ENCODE data around the gene NGRN.

The NGRN gene

GRCh38 chr15:90265271-90266060, at the start of gene NGRN:
Gene NGRN (plus strand): TSS chr15:90265672. CDS start chr15:90265713, 41 bp downstream.
- H3K4me3 ChIP-seq (ENCODE audit: low read length) = peak within 1 kb of the TSS; percentile 95
- H3K27me3 ChIP-seq (replicated peaks; ENCODE audit: control insufficient read depth, insufficient read depth, low read length) = no peaks in the 10 kb centered on the region
- H3K4me1 ChIP-seq (ENCODE audit: control insufficient read depth, insufficient read depth, low read length) = peaks cover 51% of the 10 kb centered on the region
- H3K9ac ChIP-seq (ENCODE audit: low read length) = peak within 1 kb of the TSS; percentile 90
- H3K36me3 ChIP-seq (ENCODE audit: control insufficient read depth, insufficient read depth, low read length, severe bottlenecking) = peaks cover 15% of the 10 kb centered on the region
- H3K9me3 ChIP-seq (ENCODE audit: control insufficient read depth, low read length) = no peaks in the 10 kb centered on the region
- peak; percentile 96 for DNase-seq (ENCODE audit: low read depth)

DNA sequence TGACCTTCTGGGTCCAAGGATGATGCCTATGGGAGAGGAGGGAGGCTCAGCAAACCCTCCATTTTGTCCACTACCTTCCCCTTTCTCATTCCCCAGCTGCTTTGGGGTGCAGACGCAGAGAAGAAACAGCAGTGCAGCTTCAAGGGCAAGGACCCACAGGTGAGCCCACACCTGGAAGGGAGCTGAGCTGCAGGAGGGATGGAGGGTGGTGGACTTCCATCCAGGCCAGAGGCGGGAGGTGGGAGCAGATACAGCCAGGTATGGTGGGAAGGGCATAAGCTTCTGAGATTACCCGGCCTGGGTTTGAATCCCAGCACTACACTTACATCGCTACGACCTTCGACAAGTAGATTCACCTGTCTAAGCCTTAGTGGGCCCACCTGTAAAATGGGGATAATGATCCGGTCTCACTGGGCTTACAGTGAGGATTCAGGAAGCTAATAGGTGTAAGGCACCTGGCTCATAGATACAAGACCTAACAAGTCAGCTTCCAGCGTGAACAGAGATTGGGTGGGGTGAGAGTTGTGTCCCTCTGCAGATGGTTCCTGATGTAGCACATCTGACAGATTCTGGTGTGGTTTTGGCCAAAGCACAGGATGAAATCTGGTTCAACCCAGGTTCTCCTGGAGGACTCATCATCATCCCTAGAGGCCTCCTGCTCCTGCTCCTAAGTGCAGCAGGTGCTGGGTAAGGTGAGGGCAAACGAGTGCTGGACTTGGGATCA, 47.6 kb upstream of the NGRN start:
- no peak overlapping the region for H3K4me3 ChIP-seq (ENCODE audit: low read length)
- DNase-seq (ENCODE audit: low read depth) = no peak
- H3K27me3 ChIP-seq (replicated peaks; ENCODE audit: control insufficient read depth, insufficient read depth, low read length) = no peaks in the 10 kb centered on the region
- peaks cover 10% of the 10 kb centered on the region for H3K36me3 ChIP-seq (ENCODE audit: control insufficient read depth, insufficient read depth, low read length, severe bottlenecking)
- no peak overlapping the region for H3K9ac ChIP-seq (ENCODE audit: low read length)
- no peaks in the 10 kb centered on the region for H3K9me3 ChIP-seq (ENCODE audit: control insufficient read depth, low read length)
- peaks cover 11% of the 10 kb centered on the region for H3K4me1 ChIP-seq (ENCODE audit: control insufficient read depth, insufficient read depth, low read length)

DNA sequence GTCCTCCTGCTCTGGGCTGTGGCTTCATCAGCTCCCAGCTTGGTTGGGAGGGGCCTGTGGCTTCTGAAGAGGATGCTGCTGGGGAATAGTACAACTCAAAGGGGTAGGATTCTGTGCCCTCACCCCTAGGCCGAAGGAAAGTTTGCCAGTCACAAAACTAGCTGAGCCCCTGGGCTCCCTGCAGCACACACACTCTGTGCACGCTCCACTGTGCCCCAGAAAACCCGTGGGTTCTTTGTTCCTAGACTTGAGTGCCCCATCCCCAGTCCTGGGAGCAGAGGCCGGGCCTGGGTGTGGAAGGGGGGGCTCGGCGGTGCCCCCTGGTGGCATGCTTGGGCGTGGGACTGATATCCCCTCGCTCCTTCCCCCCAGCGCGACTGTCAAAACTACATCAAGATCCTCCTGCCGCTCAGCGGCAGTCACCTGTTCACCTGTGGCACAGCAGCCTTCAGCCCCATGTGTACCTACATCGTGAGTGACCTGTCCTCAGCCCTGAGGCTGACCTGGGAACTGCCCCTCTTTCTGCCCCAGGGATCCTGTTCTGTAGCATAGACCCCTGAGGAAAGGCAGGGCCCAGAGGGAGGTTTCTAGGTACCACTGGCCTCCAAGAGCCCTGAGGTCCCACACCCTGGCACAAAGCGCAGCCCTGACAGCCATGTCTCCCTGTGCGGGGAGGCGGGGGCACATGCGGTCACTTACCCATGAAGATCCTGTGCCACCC, 45.9 kb upstream of the NGRN start:
- peaks cover 25% of the 10 kb centered on the region for H3K36me3 ChIP-seq (ENCODE audit: control insufficient read depth, insufficient read depth, low read length, severe bottlenecking)
- H3K4me3 ChIP-seq (ENCODE audit: low read length) = no peak overlapping the region
- no peak overlapping the region for H3K9ac ChIP-seq (ENCODE audit: low read length)
- no peaks in the 10 kb centered on the region for H3K27me3 ChIP-seq (replicated peaks; ENCODE audit: control insufficient read depth, insufficient read depth, low read length)
- H3K4me1 ChIP-seq (ENCODE audit: control insufficient read depth, insufficient read depth, low read length) = peaks cover 11% of the 10 kb centered on the region
- no peaks in the 10 kb centered on the region for H3K9me3 ChIP-seq (ENCODE audit: control insufficient read depth, low read length)
- peak; percentile 60 for DNase-seq (ENCODE audit: low read depth)

- no peaks in the 10 kb centered on the region for H3K27me3 ChIP-seq (replicated peaks; ENCODE audit: control insufficient read depth, insufficient read depth, low read length)
- peak overlapping the region; percentile 35 for H3K9ac ChIP-seq (ENCODE audit: low read length)
- H3K9me3 ChIP-seq (ENCODE audit: control insufficient read depth, low read length) = no peaks in the 10 kb centered on the region
- peaks cover 39% of the 10 kb centered on the region for H3K36me3 ChIP-seq (ENCODE audit: control insufficient read depth, insufficient read depth, low read length, severe bottlenecking)
- peak; percentile 79 for DNase-seq (ENCODE audit: low read depth)
- peaks cover 11% of the 10 kb centered on the region for H3K4me1 ChIP-seq (ENCODE audit: control insufficient read depth, insufficient read depth, low read length)
- H3K4me3 ChIP-seq (ENCODE audit: low read length) = no peak overlapping the region
These were observed 44.1 kb upstream of the NGRN start for GRCh38 chr15:90221246-90221900.

DNA sequence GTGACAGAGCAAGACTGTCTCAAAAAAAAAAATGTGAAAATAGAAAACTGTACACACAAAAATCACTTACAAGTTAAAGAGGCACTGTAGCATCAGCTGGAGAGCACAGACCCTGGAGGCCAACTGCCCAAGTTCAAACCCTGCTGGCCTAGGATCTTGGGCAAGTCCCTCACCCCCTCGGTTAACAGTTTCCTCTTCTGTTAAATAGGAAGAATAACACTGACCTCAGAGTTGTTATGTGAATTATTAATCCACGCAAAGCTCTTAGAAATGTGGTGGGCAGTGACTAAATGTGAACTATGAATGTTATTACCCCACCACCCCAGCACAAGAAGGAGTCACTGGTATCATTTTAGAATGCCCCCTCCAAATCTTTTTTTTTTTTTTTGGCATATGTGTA, 42.9 kb upstream of the NGRN start:
- peaks cover 38% of the 10 kb centered on the region for H3K36me3 ChIP-seq (ENCODE audit: control insufficient read depth, insufficient read depth, low read length, severe bottlenecking)
- H3K4me3 ChIP-seq (ENCODE audit: low read length) = no peak overlapping the region
- H3K27me3 ChIP-seq (replicated peaks; ENCODE audit: control insufficient read depth, insufficient read depth, low read length) = no peaks in the 10 kb centered on the region
- no peaks in the 10 kb centered on the region for H3K9me3 ChIP-seq (ENCODE audit: control insufficient read depth, low read length)
- H3K4me1 ChIP-seq (ENCODE audit: control insufficient read depth, insufficient read depth, low read length) = peaks cover 11% of the 10 kb centered on the region
- no peak overlapping the region for H3K9ac ChIP-seq (ENCODE audit: low read length)
- no peak for DNase-seq (ENCODE audit: low read depth)

- Histone ChIP-seq H3K9ac (ENCODE audit: low read length) (no peak overlapping the region), H3K4me1 (ENCODE audit: control insufficient read depth, insufficient read depth, low read length) (peaks cover 11% of the 10 kb centered on the region), H3K9me3 (ENCODE audit: control insufficient read depth, low read length) (no peaks in the 10 kb centered on the region), H3K36me3 (ENCODE audit: control insufficient read depth, insufficient read depth, low read length, severe bottlenecking) (peaks cover 42% of the 10 kb centered on the region), H3K27me3 (replicated peaks; ENCODE audit: control insufficient read depth, insufficient read depth, low read length) (no peaks in the 10 kb centered on the region), H3K4me3 (ENCODE audit: low read length) (no peak overlapping the region)
- no peak for DNase-seq (ENCODE audit: low read depth)
These were observed 41.9 kb upstream of the NGRN start for GRCh38 chr15:90223441-90224165.

DNA sequence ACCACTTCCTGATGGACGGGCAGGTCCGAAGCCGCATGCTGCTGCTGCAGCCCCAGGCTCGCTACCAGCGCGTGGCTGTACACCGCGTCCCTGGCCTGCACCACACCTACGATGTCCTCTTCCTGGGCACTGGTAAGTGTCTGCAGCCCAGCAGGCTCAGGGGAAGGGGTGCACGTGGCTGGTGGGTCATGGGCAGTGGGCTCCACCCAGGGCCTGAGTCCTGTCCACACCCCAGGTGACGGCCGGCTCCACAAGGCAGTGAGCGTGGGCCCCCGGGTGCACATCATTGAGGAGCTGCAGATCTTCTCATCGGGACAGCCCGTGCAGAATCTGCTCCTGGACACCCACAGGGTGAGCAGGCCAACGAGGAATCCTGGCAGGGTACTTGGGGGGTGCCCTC, 40.4 kb upstream of the NGRN start:
- no peaks in the 10 kb centered on the region for H3K9me3 ChIP-seq (ENCODE audit: control insufficient read depth, low read length)
- peaks cover 15% of the 10 kb centered on the region for H3K4me1 ChIP-seq (ENCODE audit: control insufficient read depth, insufficient read depth, low read length)
- DNase-seq (ENCODE audit: low read depth) = no peak
- no peak overlapping the region for H3K4me3 ChIP-seq (ENCODE audit: low read length)
- no peak overlapping the region for H3K9ac ChIP-seq (ENCODE audit: low read length)
- peaks cover 56% of the 10 kb centered on the region for H3K36me3 ChIP-seq (ENCODE audit: control insufficient read depth, insufficient read depth, low read length, severe bottlenecking)
- H3K27me3 ChIP-seq (replicated peaks; ENCODE audit: control insufficient read depth, insufficient read depth, low read length) = no peaks in the 10 kb centered on the region

- no peak overlapping the region for H3K9ac ChIP-seq (ENCODE audit: low read length)
- peaks cover 62% of the 10 kb centered on the region for H3K36me3 ChIP-seq (ENCODE audit: control insufficient read depth, insufficient read depth, low read length, severe bottlenecking)
- peaks cover 19% of the 10 kb centered on the region for H3K4me1 ChIP-seq (ENCODE audit: control insufficient read depth, insufficient read depth, low read length)
- DNase-seq (ENCODE audit: low read depth) = no peak
- no peak overlapping the region for H3K4me3 ChIP-seq (ENCODE audit: low read length)
- no peaks in the 10 kb centered on the region for H3K9me3 ChIP-seq (ENCODE audit: control insufficient read depth, low read length)
- no peaks in the 10 kb centered on the region for H3K27me3 ChIP-seq (replicated peaks; ENCODE audit: control insufficient read depth, insufficient read depth, low read length)
These were observed 39.8 kb upstream of the NGRN start for GRCh38 chr15:90225504-90226234.

- no peak for DNase-seq (ENCODE audit: low read depth)
- Histone ChIP-seq H3K9ac (ENCODE audit: low read length) (no peak overlapping the region), H3K4me3 (ENCODE audit: low read length) (no peak overlapping the region), H3K27me3 (replicated peaks; ENCODE audit: control insufficient read depth, insufficient read depth, low read length) (no peaks in the 10 kb centered on the region), H3K4me1 (ENCODE audit: control insufficient read depth, insufficient read depth, low read length) (peaks cover 25% of the 10 kb centered on the region), H3K9me3 (ENCODE audit: control insufficient read depth, low read length) (no peaks in the 10 kb centered on the region), H3K36me3 (ENCODE audit: control insufficient read depth, insufficient read depth, low read length, severe bottlenecking) (peaks cover 71% of the 10 kb centered on the region)
These were observed 38.1 kb upstream of the NGRN start for GRCh38 chr15:90227336-90227735.
